LNCAP (cell line): Measurements from ENCODE around the gene PPP1R14C.

Experiments
- CTCF ChIP-seq: fragments of 450-650 bp; IDR thresholded peaks from 2 replicates; pipeline ENCODE4 v1.5.1; 2017; ENCODE audit warnings: mild to moderate bottlenecking

PPP1R14C gene

GRCh38 chr6:150286460-150286859, 143.6 kb downstream of the PPP1R14C start:
- no peak for TF ChIP-seq CTCF

GRCh38 chr6:150286912-150287311, 144.1 kb downstream of the PPP1R14C start:
- TF ChIP-seq CTCF, result no peak

GRCh38 chr6:150288456-150288855, 145.6 kb downstream of the PPP1R14C start:
- no peak for TF ChIP-seq CTCF

GRCh38 chr6:150289454-150290071, 146.7 kb downstream of the PPP1R14C start:
- TF ChIP-seq CTCF, result no peak

GRCh38 chr6:150290429-150290828, 147.6 kb downstream of the PPP1R14C start:
- no peak for TF ChIP-seq CTCF

GRCh38 chr6:150291968-150292710, 149.3 kb downstream of the PPP1R14C start:
- TF ChIP-seq CTCF, result no peak

- TF ChIP-seq CTCF, result no peak
These were observed 150.2 kb downstream of the PPP1R14C start for GRCh38 chr6:150293019-150293418.
